HEK293T (cell line): Measurements from ENCODE around the gene NTF3.

Experiments
- CTCF ChIA-PET: fragments of 350-600 bp; formaldehyde crosslinking; extraction: SDS; loops from one replicate; lab custom pipeline; 2021; ENCODE audit warnings: antibody characterized with exemption, inconsistent platforms; lab: Yijun Ruan, JAX
- POLR2A ChIA-PET: fragments of 350-600 bp; formaldehyde crosslinking; extraction: SDS; loops from one replicate; lab custom pipeline; 2020; ENCODE audit warnings: antibody characterized with exemption, inconsistent platforms; lab: Yijun Ruan, JAX
- DNase-seq: peaks from one replicate; pipeline ENCODE4 v3.0.0; 2012; ENCODE audit warnings: mixed read lengths; ENCODE audit errors: extremely low spot score
- ARNT ChIP-seq: fragments of 450-650 bp; IDR thresholded peaks from 2 replicates; pipeline ENCODE4 v1.6.1; 2017; ENCODE audit warnings: mild to moderate bottlenecking
- BHLHE40 ChIP-seq: fragments of 450-650 bp; IDR thresholded peaks from 2 replicates; pipeline ENCODE4 v1.6.1; 2016; ENCODE audit warnings: mild to moderate bottlenecking, moderate library complexity, borderline replicate concordance
- CTBP1 ChIP-seq: fragments of 450-650 bp; IDR thresholded peaks from 2 replicates; pipeline ENCODE4 v1.6.1; 2016; ENCODE audit warnings: borderline replicate concordance
- ELF4 ChIP-seq: fragments of 450-650 bp; IDR thresholded peaks from 2 replicates; pipeline ENCODE4 v1.6.1; 2017; ENCODE audit warnings: antibody characterized with exemption
- FOXA1 ChIP-seq: fragments of 450-650 bp; IDR thresholded peaks from 2 replicates; pipeline ENCODE4 v1.6.1; 2016; ENCODE audit warnings: mild to moderate bottlenecking
- FOXK2 ChIP-seq: fragments of 450-650 bp; IDR thresholded peaks from 2 replicates; pipeline ENCODE4 v1.6.1; 2016; ENCODE audit warnings: mild to moderate bottlenecking
- FOXM1 ChIP-seq: fragments of 450-650 bp; IDR thresholded peaks from 2 replicates; pipeline ENCODE4 v1.6.1; 2017; ENCODE audit warnings: mild to moderate bottlenecking, borderline replicate concordance
- HDGF ChIP-seq: fragments of 450-650 bp; IDR thresholded peaks from 2 replicates; pipeline ENCODE4 v1.6.1; 2017; ENCODE audit warnings: antibody characterized with exemption, borderline replicate concordance
- L3MBTL2 ChIP-seq: fragments of 450-650 bp; conservative IDR thresholded peaks from 2 replicates; pipeline ENCODE4 v1.6.1; 2016; ENCODE audit warnings: mild to moderate bottlenecking
- LEF1 ChIP-seq: fragments of 450-650 bp; IDR thresholded peaks from 2 replicates; pipeline ENCODE4 v1.6.1; 2017; ENCODE audit warnings: mild to moderate bottlenecking, borderline replicate concordance
- NFRKB ChIP-seq: fragments of 450-650 bp; IDR thresholded peaks from 2 replicates; pipeline ENCODE4 v1.6.1; 2016; ENCODE audit warnings: mild to moderate bottlenecking, moderate library complexity
- PKNOX1 ChIP-seq: fragments of 450-650 bp; IDR thresholded peaks from 2 replicates; pipeline ENCODE4 v1.6.1; 2016
- SP1 ChIP-seq: fragments of 450-650 bp; IDR thresholded peaks from 2 replicates; pipeline ENCODE4 v1.6.1; 2017
- SUZ12 ChIP-seq: fragments of 450-650 bp; IDR thresholded peaks from 2 replicates; pipeline ENCODE4 v1.6.1; 2016; ENCODE audit warnings: mild to moderate bottlenecking
- TARDBP ChIP-seq: fragments of 450-650 bp; IDR thresholded peaks from 2 replicates; pipeline ENCODE4 v1.6.1; 2016
- ZNF384 ChIP-seq: fragments of 450-650 bp; IDR thresholded peaks from 2 replicates; pipeline ENCODE4 v1.6.1; 2016

The NTF3 gene

GRCh38 chr12:5489760-5490406 lies 58.0 kb downstream of the NTF3 start:
- CTCF ChIA-PET, result no interaction called here
- POLR2A ChIA-PET, result no interaction called here
- DNase-seq, result no peak
- TF ChIP-seq SUZ12, result no peak
- no peak for TF ChIP-seq ELF4

GRCh38 chr12:5492562-5492961 lies 60.7 kb downstream of the NTF3 start:
- DNase-seq, result no peak
- CTCF ChIA-PET, result no interaction called here
- POLR2A ChIA-PET, result no interaction called here
- TF ChIP-seq ARNT (no peak), LEF1 (no peak), CTBP1 (no peak), FOXM1 (no peak), L3MBTL2 (no peak), PKNOX1 (no peak), ZNF384 (no peak), FOXK2 (no peak), BHLHE40 (no peak), NFRKB (no peak), ELF4 (no peak), SP1 (no peak), FOXA1 (no peak), TARDBP (no peak), HDGF (no peak), SUZ12 (no peak)

- CTCF ChIA-PET, result no interaction called here
- peak; percentile 13 for DNase-seq
- TF ChIP-seq FOXM1 (no peak), CTBP1 (no peak), LEF1 (no peak), SP1 (no peak), ARNT (no peak), ELF4 (no peak), FOXK2 (no peak), FOXA1 (no peak), BHLHE40 (no peak), L3MBTL2 (no peak), HDGF (no peak), ZNF384 (no peak), PKNOX1 (no peak), TARDBP (no peak), NFRKB (no peak)
- POLR2A ChIA-PET, result no interaction called here
These were observed 61.1 kb downstream of the NTF3 start for GRCh38 chr12:5493018-5493417.

- TF ChIP-seq LEF1 (no peak), CTBP1 (no peak)
- ChIA-PET POLR2A (no interaction called here), CTCF (no interaction called here)
- no peak for DNase-seq
These were observed 62.4 kb downstream of the NTF3 start for GRCh38 chr12:5494343-5494742.

- TF ChIP-seq BHLHE40, result no peak
- no peak for TF ChIP-seq FOXA1
- ChIA-PET POLR2A (no interaction called here), CTCF (no interaction called here)
- no peak for DNase-seq
These were observed 65.6 kb downstream of the NTF3 start for GRCh38 chr12:5497329-5498053.

GRCh38 chr12:5498076-5498475 lies 66.2 kb downstream of the NTF3 start:
- TF ChIP-seq SP1 (no peak), FOXA1 (no peak), ARNT (no peak), HDGF (no peak), ZNF384 (no peak), FOXK2 (no peak), TARDBP (no peak), NFRKB (no peak), L3MBTL2 (no peak)
- DNase-seq, result no peak
- POLR2A ChIA-PET, result no interaction called here
- CTCF ChIA-PET, result no interaction called here

GRCh38 chr12:5498806-5499205 lies 66.9 kb downstream of the NTF3 start:
- CTCF ChIA-PET, result no interaction called here
- no peak for TF ChIP-seq BHLHE40
- no peak for TF ChIP-seq TARDBP
- no peak for TF ChIP-seq FOXA1
- TF ChIP-seq FOXK2, result no peak
- no peak for TF ChIP-seq SUZ12
- TF ChIP-seq ELF4, result no peak
- no peak for TF ChIP-seq HDGF
- TF ChIP-seq ARNT, result no peak
- TF ChIP-seq SP1, result no peak
- no peak for TF ChIP-seq PKNOX1
- no peak for TF ChIP-seq NFRKB
- TF ChIP-seq FOXM1, result no peak
- TF ChIP-seq LEF1, result no peak
- POLR2A ChIA-PET, result no interaction called here
- no peak for DNase-seq
